Stomach (tissue), 4 donors: ENCODE results near the gene PTPRD.

ENCODE experiments used
- CTCF ChIP-seq, 7 experiments: fragments of 450-650 bp in 4 of 7; fragments of 200-600 bp in 3 of 7; sonication (generic) in 3 of 7; IDR thresholded peaks; one replicate each; pipeline ENCODE4 v1.5.1; 2016 to 2019; ENCODE audit warnings: antibody characterized with exemption in 7 of 7, control low read depth in 2 of 7, mild to moderate bottlenecking in 1 of 7
- EP300 ChIP-seq: sonication (generic); formaldehyde crosslinking; IDR thresholded peaks from one replicate; pipeline ENCODE4 v1.6.1; 2017; ENCODE audit warnings: antibody characterized with exemption
- POLR2A ChIP-seq, 4 donors: fragments of 450-650 bp; IDR thresholded peaks; one replicate each; pipeline ENCODE4 v1.6.1; 2016; ENCODE audit warnings: antibody characterized with exemption in 4 of 4, control low read depth in 2 of 4, mild to moderate bottlenecking in 1 of 4, moderate library complexity in 1 of 4
- POLR2AphosphoS5 ChIP-seq, 3 donors: sonication (generic); formaldehyde crosslinking; IDR thresholded peaks; one replicate each; pipeline ENCODE4 v1.6.1; 2016; ENCODE audit warnings: antibody characterized with exemption in 3 of 3

GRCh38 chr9:9847750-9848149 is 765.1 kb downstream of the PTPRD start:
- TF ChIP-seq CTCF (IDR thresholded peaks at IDR 0.05) (no peak), POLR2AphosphoS5 (IDR thresholded peaks at IDR 0.05) (no peak), POLR2A (IDR thresholded peaks at IDR 0.05) (no peak), EP300 (no peak)
